H9 (cell line): ENCODE measurements around the gene FAM131C. TPM values are rescaled to one million over a fixed set of nuclear protein-coding genes. Genes with fewer than 3 reads are reported as not detected.

Experiments
- DNase-seq: peaks from one replicate; pipeline ENCODE4 v3.0.0-alpha.2; 2017
- H2AFZ ChIP-seq: one replicate; pipeline ENCODE4 v1.6.1; 2013; ENCODE audit warnings: mild to moderate bottlenecking, low read length, control low read depth, moderate library complexity
- H2AK5ac ChIP-seq: 2 replicates; pipeline ENCODE4 v1.6.1; 2013; ENCODE audit warnings: low read length, control low read depth, mixed read lengths; ENCODE audit not compliant: insufficient read length
- H2BK120ac ChIP-seq: one replicate; pipeline ENCODE4 v1.6.1; 2013; ENCODE audit warnings: low read depth, mild to moderate bottlenecking, low read length, control low read depth, inconsistent platforms; ENCODE audit not compliant: poor library complexity, severe bottlenecking
- H2BK12ac ChIP-seq: 2 replicates; pipeline ENCODE4 v1.6.1; 2013; ENCODE audit warnings: low read length, control low read depth, mixed read lengths, low read depth; ENCODE audit not compliant: insufficient read length
- H2BK15ac ChIP-seq: 2 replicates; pipeline ENCODE4 v1.6.1; 2013; ENCODE audit warnings: low read depth, low read length, control low read depth
- H2BK20ac ChIP-seq: one replicate; pipeline ENCODE4 v1.6.1; 2013; ENCODE audit warnings: low read depth, mild to moderate bottlenecking, low read length, control low read depth, inconsistent platforms; ENCODE audit not compliant: poor library complexity, severe bottlenecking
- H2BK5ac ChIP-seq: 2 replicates; pipeline ENCODE4 v1.6.1; 2013; ENCODE audit warnings: low read length, control low read depth, mixed read lengths; ENCODE audit not compliant: insufficient read length
- H3K14ac ChIP-seq: 2 replicates; pipeline ENCODE4 v1.6.1; 2013; ENCODE audit warnings: low read length, control low read depth; ENCODE audit not compliant: insufficient read depth
- H3K18ac ChIP-seq: 2 replicates; pipeline ENCODE4 v1.6.1; 2013; ENCODE audit warnings: low read depth, mild to moderate bottlenecking, mixed read lengths, low read length, control low read depth; ENCODE audit not compliant: insufficient read length
- H3K23ac ChIP-seq: 2 replicates; pipeline ENCODE4 v1.6.1; 2013; ENCODE audit warnings: low read length, control low read depth, mixed read lengths, low read depth; ENCODE audit not compliant: insufficient read length
- H3K23me2 ChIP-seq: 2 replicates; pipeline ENCODE4 v1.6.1; 2013; ENCODE audit warnings: low read depth, mild to moderate bottlenecking, mixed read lengths, low read length, control low read depth; ENCODE audit not compliant: insufficient read length, poor library complexity, severe bottlenecking
- H3K27ac ChIP-seq: 2 replicates; pipeline ENCODE4 v1.5.1; 2013; ENCODE audit warnings: low read length, control low read depth, mixed read lengths, low read depth; ENCODE audit not compliant: insufficient read length
- H3K27me3 ChIP-seq: 2 replicates; pipeline ENCODE4 v1.6.1; 2013; ENCODE audit warnings: low read length, control low read depth, inconsistent platforms; ENCODE audit not compliant: insufficient read depth
- H3K4ac ChIP-seq: 2 replicates; pipeline ENCODE4 v1.6.1; 2013; ENCODE audit warnings: low read depth, mild to moderate bottlenecking, control low read depth, inconsistent platforms, low read length, moderate library complexity
- H3K4me1 ChIP-seq: 2 replicates; pipeline ENCODE4 v1.6.1; 2013; ENCODE audit warnings: low read length, control low read depth, inconsistent platforms; ENCODE audit not compliant: insufficient read depth
- H3K4me2 ChIP-seq: 2 replicates; pipeline ENCODE4 v1.6.1; 2013; ENCODE audit warnings: low read length, control low read depth, mixed read lengths; ENCODE audit not compliant: insufficient read length, insufficient read depth
- H3K56ac ChIP-seq: 2 replicates; pipeline ENCODE4 v1.6.1; 2013; ENCODE audit warnings: low read depth, mild to moderate bottlenecking, mixed read lengths, low read length, control low read depth; ENCODE audit not compliant: insufficient read length
- H3K79me1 ChIP-seq: 2 replicates; pipeline ENCODE4 v1.6.1; 2013; ENCODE audit warnings: low read depth, mild to moderate bottlenecking, moderate library complexity, low read length, control low read depth, inconsistent platforms; ENCODE audit not compliant: insufficient read depth, poor library complexity, severe bottlenecking
- H3K79me2 ChIP-seq: 2 replicates; pipeline ENCODE4 v1.6.1; 2013; ENCODE audit warnings: low read length, control low read depth, inconsistent platforms; ENCODE audit not compliant: insufficient read depth
- H3K9ac ChIP-seq: 2 replicates; pipeline ENCODE4 v1.6.1; 2013; ENCODE audit warnings: low read length, control low read depth, mixed read lengths; ENCODE audit not compliant: insufficient read length; ENCODE audit errors: extremely low read depth
- H3K9me3 ChIP-seq: one replicate; pipeline ENCODE4 v1.6.1; 2013; ENCODE audit warnings: low read depth, low read length, inconsistent platforms; ENCODE audit not compliant: control insufficient read depth
- H3T11ph ChIP-seq: one replicate; pipeline ENCODE4 v1.6.1; 2013; ENCODE audit warnings: mild to moderate bottlenecking, low read length, control low read depth, inconsistent platforms
- H4K20me1 ChIP-seq: one replicate; pipeline ENCODE4 v1.6.1; 2013; ENCODE audit not compliant: control insufficient read depth, insufficient read length, insufficient read depth
- H4K5ac ChIP-seq: 2 replicates; pipeline ENCODE4 v1.6.1; 2013; ENCODE audit warnings: low read depth, mild to moderate bottlenecking, mixed read lengths, low read length, control low read depth; ENCODE audit not compliant: insufficient read length
- H4K8ac ChIP-seq: replicated peaks from 2 replicates; pipeline ENCODE4 v1.6.1; 2013; ENCODE audit warnings: low read length, control low read depth, mixed read lengths, low read depth; ENCODE audit not compliant: insufficient read length
- H4K91ac ChIP-seq: 2 replicates; pipeline ENCODE4 v1.6.1; 2013; ENCODE audit warnings: low read depth, mild to moderate bottlenecking, moderate library complexity, mixed read lengths, low read length, control low read depth; ENCODE audit not compliant: insufficient read length
- H3K27ac Mint-ChIP-seq, 3 experiments: 2 replicates in 2 of 3; 3 replicates in 1 of 3; pipeline ENCODE4 v1.8.0; 2020 to 2021; ENCODE audit warnings: mixed read lengths in 3 of 3, mild to moderate bottlenecking in 1 of 3, moderate library complexity in 1 of 3
- H3K27me3 Mint-ChIP-seq: 2 replicates; pipeline ENCODE4 v1.8.0; 2021; ENCODE audit warnings: low read depth, mild to moderate bottlenecking, moderate library complexity, mixed read lengths
- H3K36me3 Mint-ChIP-seq, 3 experiments: 2 replicates in 2 of 3; 3 replicates in 1 of 3; pipeline ENCODE4 v1.8.0; 2020 to 2021; ENCODE audit warnings: low read depth in 3 of 3, mixed read lengths in 3 of 3; ENCODE audit not compliant: insufficient read depth in 1 of 3
- H3K4me1 Mint-ChIP-seq, 2 experiments: 2 replicates each; pipeline ENCODE4 v1.8.0; 2020; ENCODE audit warnings: mixed read lengths in 2 of 2
- H3K4me3 Mint-ChIP-seq, 2 experiments: 2 replicates in 1 of 2; 3 replicates in 1 of 2; pipeline ENCODE4 v1.8.0; 2020 to 2021; ENCODE audit warnings: mild to moderate bottlenecking in 2 of 2, mixed read lengths in 2 of 2, moderate library complexity in 1 of 2
- H3K9me3 Mint-ChIP-seq, 2 experiments: 2 replicates in 1 of 2; 3 replicates in 1 of 2; pipeline ENCODE4 v1.8.0; 2020; ENCODE audit warnings: mild to moderate bottlenecking in 2 of 2, mixed read lengths in 2 of 2, moderate library complexity in 1 of 2
- CTCF ChIP-seq: fragments of 200-600 bp; sonication (generic); conservative IDR thresholded peaks from 3 replicates; pipeline ENCODE4 v1.8.0; 2021; ENCODE audit warnings: antibody characterized with exemption, mild to moderate bottlenecking
- WGBS: extraction: QIAGEN DNeasy Blood & Tissue Kit; methylation state at CpG from one replicate; pipeline ENCODE4 v1.1.7; 2013; ENCODE audit warnings: missing lambda C conversion rate, low lambda C conversion rate, mixed read lengths; ENCODE audit not compliant: insufficient read length; ENCODE audit errors: extremely low coverage; 5-methylcytosine and 5-hydroxymethylcytosine counted together
- total RNA-seq: library from RNA; stranded (reverse); gene quantifications from 2 replicates; pipeline ENCODE4 v1.2.1, GENCODE V29; 2021

Gene FAM131C
- total RNA-seq, 1 experiment from 2014 or later = 0.61 TPM

- Mint-ChIP-seq H3K27ac (no peak overlapping the region), H3K27me3 (peaks cover 72% of the 10 kb centered on the region), H3K4me3 (peak overlapping the region in 1 of 2 experiments; percentile 45; a peak in 2 of 5 replicates), H3K36me3 (no peaks in the 10 kb centered on the region), H3K4me1 (peaks cover 15 to 36% of the 10 kb centered on the region in 2 experiments), H3K9me3 (no peaks in the 10 kb centered on the region; a peak in 1 of 5 replicates)
- Histone ChIP-seq H3K9me3 (no peaks in the 10 kb centered on the region), H2BK12ac (no peak overlapping the region), H4K5ac (no peak overlapping the region), H3K79me2 (no peaks in the 10 kb centered on the region), H2BK20ac (no peak overlapping the region), H3K23ac (no peak overlapping the region), H2AFZ (no peak overlapping the region), H2BK120ac (no peak overlapping the region), H3K4me2 (no peak overlapping the region), H3K4me1 (no peaks in the 10 kb centered on the region), H3T11ph (no peak overlapping the region), H2AK5ac (no peak overlapping the region), H3K27me3 (peaks cover 5% of the 10 kb centered on the region; the same call in 1 of the 2 replicates), H3K79me1 (no peaks in the 10 kb centered on the region), H4K91ac (no peak overlapping the region), H2BK5ac (no peak overlapping the region), H4K20me1 (no peaks in the 10 kb centered on the region), H3K23me2 (peaks cover 5% of the 10 kb centered on the region), H2BK15ac (no peak overlapping the region), H3K27ac (no peak overlapping the region), H3K9ac (no peak overlapping the region), H4K8ac (no peak overlapping the region), H3K18ac (no peak overlapping the region), H3K56ac (no peak overlapping the region), H3K14ac (no peak overlapping the region), H3K4ac (no peak overlapping the region)
- TF ChIP-seq CTCF = no peak
- no peak for DNase-seq
- no CpG with 5 or more reads among the region's 5 CpGs for WGBS
These were observed 1.4 kb downstream of the FAM131C start for GRCh38 chr1:16072095-16072494.
